GM10847 (cell line): Measurements from ENCODE around the gene TMEM127.

Source experiments
- POLR2A ChIP-seq: IDR thresholded peaks from 2 replicates; pipeline ENCODE4 v1.6.1; 2011; ENCODE audit not compliant: insufficient read length; ENCODE audit errors: extremely low read depth

The TMEM127 gene

GRCh38 chr2:96265840-96266679 is at the start of gene TMEM127, which contains the start of gene CIAO1:
Gene TMEM127 (minus strand): TSS chr2:96265997. CDS start chr2:96265381, 616 bp downstream.
Gene CIAO1 (plus strand): TSS chr2:96266225. CDS start chr2:96266351, 126 bp downstream.
- TF ChIP-seq POLR2A, result peak; percentile 73

GRCh38 chr2:96315005-96315399 is 49.2 kb upstream of the TMEM127 start:
- no peak for TF ChIP-seq POLR2A

GRCh38 chr2:96308248-96308647 is 42.5 kb upstream of the TMEM127 start:
- TF ChIP-seq POLR2A, result no peak

GRCh38 chr2:96306370-96306769 is 40.6 kb upstream of the TMEM127 start:
- no peak for TF ChIP-seq POLR2A

GRCh38 chr2:96305979-96306308 is 40.1 kb upstream of the TMEM127 start:
- no peak for TF ChIP-seq POLR2A

- TF ChIP-seq POLR2A, result peak; percentile 88
Measured at GRCh38 chr2:96305091-96305978, 39.5 kb upstream of the TMEM127 start, which contains the start of gene SNRNP200. Gene SNRNP200 (minus strand): TSS chr2:96305546. CDS start chr2:96305437, 109 bp downstream.

- TF ChIP-seq POLR2A, result no peak
Measured at GRCh38 chr2:96304606-96305005, 38.8 kb upstream of the TMEM127 start.

GRCh38 chr2:96301865-96302264 is 36.1 kb upstream of the TMEM127 start:
- no peak for TF ChIP-seq POLR2A

GRCh38 chr2:96296925-96297324 is 31.1 kb upstream of the TMEM127 start:
- TF ChIP-seq POLR2A, result no peak

GRCh38 chr2:96291751-96292150 is 26.0 kb upstream of the TMEM127 start:
- TF ChIP-seq POLR2A, result no peak

GRCh38 chr2:96287273-96287856 is 21.6 kb upstream of the TMEM127 start:
- no peak for TF ChIP-seq POLR2A

GRCh38 chr2:96276787-96277499 is 11.1 kb upstream of the TMEM127 start:
- no peak for TF ChIP-seq POLR2A

- TF ChIP-seq POLR2A, result no peak
Measured at GRCh38 chr2:96274355-96275056, 8.7 kb upstream of the TMEM127 start.

GRCh38 chr2:96273763-96274162 is 8.0 kb upstream of the TMEM127 start:
- TF ChIP-seq POLR2A, result no peak
